Transverse colon (tissue), 4 donors: ENCODE results near the gene SGCE. TPM values are rescaled to one million over a fixed set of nuclear protein-coding genes. Genes with fewer than 3 reads are reported as not detected.

Experiments
- DNase-seq: peaks from one replicate; pipeline ENCODE4 v3.0.0-alpha.2; 2019
- H3K27ac ChIP-seq, 4 donors: fragments of 200-600 bp; sonication (generic); 2 replicates each; pipeline ENCODE4 v1.5.1; 2016 to 2018; ENCODE audit warnings: inconsistent platforms in 4 of 4
- H3K27me3 ChIP-seq: fragments of 200-600 bp; sonication (generic); 2 replicates; pipeline ENCODE4 v1.5.1; 2017; ENCODE audit warnings: inconsistent platforms
- H3K36me3 ChIP-seq, 4 donors: fragments of 200-600 bp; sonication (generic); 2 replicates each; pipeline ENCODE4 v1.5.1; 2017 to 2019; ENCODE audit warnings: inconsistent platforms in 4 of 4
- H3K4me1 ChIP-seq, 4 donors: fragments of 200-600 bp; sonication (generic); 2 replicates each; pipeline ENCODE4 v1.5.1; 2017 to 2020; ENCODE audit warnings: inconsistent platforms in 4 of 4
- H3K4me3 ChIP-seq, 4 donors: fragments of 200-600 bp; sonication (generic); 1 replicate in 1 of 4; 2 replicates in 3 of 4; pipeline versions ENCODE4 v1.5.1 to v1.6.1; 2017 to 2019; ENCODE audit warnings: inconsistent platforms in 4 of 4
- H3K9me3 ChIP-seq, 2 donors: fragments of 200-600 bp; sonication (generic); 2 replicates each; pipeline ENCODE4 v1.5.1; 2017 to 2019; ENCODE audit warnings: inconsistent platforms in 2 of 2
- EP300 ChIP-seq: sonication (generic); formaldehyde crosslinking; IDR thresholded peaks from one replicate; pipeline ENCODE4 v1.6.1; 2017; ENCODE audit warnings: antibody characterized with exemption, low read depth
- POLR2A ChIP-seq: fragments of 450-650 bp; IDR thresholded peaks from one replicate; pipeline ENCODE4 v1.6.1; 2016; ENCODE audit warnings: antibody characterized with exemption, mild to moderate bottlenecking, moderate library complexity
- POLR2AphosphoS5 ChIP-seq, 3 donors: sonication (generic); formaldehyde crosslinking; IDR thresholded peaks; one replicate each; pipeline ENCODE4 v1.6.1; 2016; ENCODE audit warnings: antibody characterized with exemption in 3 of 3
- WGBS, 2 donors: methylation state at CpG; one replicate each; pipeline ENCODE4 v1.1.5; 2018; ENCODE audit warnings: low coverage in 1 of 2; 5-methylcytosine and 5-hydroxymethylcytosine counted together
- in situ Hi-C, 4 donors: fragments of 200-750 bp; cut with MboI; loops; one replicate each; pipeline versions ENCODE4 v1.15.0 to v1.15.1; 2017; ENCODE audit warnings: low sequenced_read_pairs in 3 of 4, low pct_ligation_motif_present in 1 of 4, low pct_unique_long_range_greater_than_20kb in 1 of 4
- intact Hi-C: fragments of 100-400 bp; cut with DNase I; formaldehyde crosslinking; loops from one replicate; pipeline ENCODE4 v1.15.1; 2023; ENCODE audit warnings: low total_unique reads
- total RNA-seq, 4 donors: library from RNA; depleted of rRNA; stranded (reverse); fragments of >200 nt; gene quantifications; one replicate each; pipeline ENCODE4 v1.1.0, GENCODE V29; 2016
- TF ChIP-seq, protein P1 (sequence below), 5 experiments: fragments of 200-600 bp in 3 of 5; fragments of 450-650 bp in 2 of 5; sonication (generic) in 3 of 5; IDR thresholded peaks; 1 replicate in 2 of 5; 2 replicates in 3 of 5; pipeline ENCODE4 v1.5.1; 2016 to 2017; ENCODE audit warnings: antibody characterized with exemption in 5 of 5, inconsistent platforms in 3 of 5, mild to moderate bottlenecking in 2 of 5, moderate library complexity in 1 of 5

SGCE gene
- total RNA-seq, 4 donors from 2014 or later: 24.1 to 62.1 (median 33.2) TPM

DNA sequence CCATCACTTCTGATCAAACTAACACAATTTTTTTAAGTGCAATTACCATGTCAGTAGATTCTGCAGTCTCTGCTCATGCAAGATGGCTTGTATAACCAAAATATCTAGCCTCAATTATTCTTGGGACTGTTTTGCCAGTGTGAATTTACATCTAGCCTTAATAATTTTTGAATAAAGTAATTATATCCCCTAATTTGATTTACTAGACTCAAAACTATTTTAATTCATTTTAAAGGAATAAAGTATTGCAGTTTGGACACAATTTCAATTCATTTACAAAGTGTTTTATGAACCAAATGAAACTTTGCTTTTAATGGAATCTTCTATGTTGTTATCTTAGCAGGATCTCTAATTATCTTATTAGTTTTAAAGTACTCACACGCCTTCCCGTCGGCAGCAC is 55.7 kb downstream of the SGCE start:
- H3K27ac ChIP-seq: no peak overlapping the region
- 94 to 97% methylated on average over 3 of the region's 3 CpGs for WGBS, 2 donors
- DNase-seq: no peak
- H3K4me3 ChIP-seq: no peak overlapping the region
- no peaks in the 10 kb centered on the region for H3K4me1 ChIP-seq
- no peaks in the 10 kb centered on the region for H3K27me3 ChIP-seq
- intact Hi-C loops: no loop called here
- H3K36me3 ChIP-seq: no peaks in the 10 kb centered on the region
- no peaks in the 10 kb centered on the region for H3K9me3 ChIP-seq
- TF ChIP-seq POLR2AphosphoS5 (IDR thresholded peaks at IDR 0.05) (no peak), POLR2A (no peak), EP300 (no peak)
- TF ChIP-seq, protein P1, sequence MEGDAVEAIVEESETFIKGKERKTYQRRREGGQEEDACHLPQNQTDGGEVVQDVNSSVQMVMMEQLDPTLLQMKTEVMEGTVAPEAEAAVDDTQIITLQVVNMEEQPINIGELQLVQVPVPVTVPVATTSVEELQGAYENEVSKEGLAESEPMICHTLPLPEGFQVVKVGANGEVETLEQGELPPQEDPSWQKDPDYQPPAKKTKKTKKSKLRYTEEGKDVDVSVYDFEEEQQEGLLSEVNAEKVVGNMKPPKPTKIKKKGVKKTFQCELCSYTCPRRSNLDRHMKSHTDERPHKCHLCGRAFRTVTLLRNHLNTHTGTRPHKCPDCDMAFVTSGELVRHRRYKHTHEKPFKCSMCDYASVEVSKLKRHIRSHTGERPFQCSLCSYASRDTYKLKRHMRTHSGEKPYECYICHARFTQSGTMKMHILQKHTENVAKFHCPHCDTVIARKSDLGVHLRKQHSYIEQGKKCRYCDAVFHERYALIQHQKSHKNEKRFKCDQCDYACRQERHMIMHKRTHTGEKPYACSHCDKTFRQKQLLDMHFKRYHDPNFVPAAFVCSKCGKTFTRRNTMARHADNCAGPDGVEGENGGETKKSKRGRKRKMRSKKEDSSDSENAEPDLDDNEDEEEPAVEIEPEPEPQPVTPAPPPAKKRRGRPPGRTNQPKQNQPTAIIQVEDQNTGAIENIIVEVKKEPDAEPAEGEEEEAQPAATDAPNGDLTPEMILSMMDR (IDR thresholded peaks at IDR 0.05): no peak
- in situ Hi-C loops: no loop called here

DNA sequence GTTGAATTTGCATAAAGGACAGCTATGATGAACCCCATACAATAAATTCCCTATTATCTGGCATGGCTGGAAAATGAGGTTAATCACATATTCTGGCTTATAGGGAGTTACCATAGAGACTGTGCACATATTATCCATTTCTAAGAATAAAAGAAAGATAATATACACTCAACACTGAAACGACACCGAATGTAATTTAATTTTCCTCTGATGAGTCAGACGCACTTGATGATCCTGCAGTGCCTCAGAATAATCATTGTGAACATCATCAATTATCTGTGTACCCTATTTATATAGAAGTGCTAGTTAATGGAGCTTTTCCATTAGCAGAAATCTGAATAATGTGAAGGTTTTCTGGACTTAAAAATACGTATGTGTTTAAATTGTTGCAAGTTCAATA is 60.2 kb downstream of the SGCE start:
- intact Hi-C loops: no loop called here
- H3K27ac ChIP-seq: no peak overlapping the region

DNA sequence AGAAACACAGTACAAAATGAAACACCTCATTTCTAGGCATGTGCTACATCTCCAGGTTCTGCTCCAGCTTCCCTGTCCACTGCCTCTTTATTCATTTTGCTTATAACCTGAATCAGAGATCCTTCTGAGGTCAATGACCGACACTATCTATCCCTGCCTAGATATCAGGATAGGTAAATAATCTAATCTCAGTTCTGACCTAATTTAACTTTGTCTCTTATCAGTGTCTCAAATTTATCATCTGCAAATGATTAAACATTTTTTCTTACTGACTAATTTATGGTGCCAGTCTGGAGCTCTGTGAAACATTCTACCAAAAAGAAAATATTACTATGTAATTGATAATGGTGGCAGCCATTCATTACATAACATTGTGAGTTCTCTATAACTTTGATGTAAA is 61.1 kb downstream of the SGCE start:
- WGBS, 2 donors: 13 to 57% methylated on average over 1 of the region's 1 CpG
- Histone ChIP-seq H3K4me1 (no peaks in the 10 kb centered on the region), H3K9me3 (no peaks in the 10 kb centered on the region), H3K27me3 (no peaks in the 10 kb centered on the region), H3K36me3 (no peaks in the 10 kb centered on the region), H3K4me3 (no peak overlapping the region), H3K27ac (no peak overlapping the region)
- in situ Hi-C loops: no loop called here
- TF ChIP-seq EP300 (no peak), POLR2AphosphoS5 (IDR thresholded peaks at IDR 0.05) (no peak), POLR2A (no peak)
- TF ChIP-seq, protein P1 (IDR thresholded peaks at IDR 0.05): no peak
- intact Hi-C loops: no loop called here
- no peak for DNase-seq

More for the DNA sequence above, 60.2 kb downstream of the SGCE start:
- in situ Hi-C loops: no loop called here
- no peak for DNase-seq
- no peaks in the 10 kb centered on the region for H3K4me1 ChIP-seq
- no peaks in the 10 kb centered on the region for H3K36me3 ChIP-seq
- no peaks in the 10 kb centered on the region for H3K9me3 ChIP-seq
- H3K4me3 ChIP-seq: no peak overlapping the region
- TF ChIP-seq, protein P1 (IDR thresholded peaks at IDR 0.05): no peak
- no peak for TF ChIP-seq POLR2AphosphoS5 (IDR thresholded peaks at IDR 0.05)
- no peak for TF ChIP-seq POLR2A
- TF ChIP-seq EP300: no peak
- 85 to 87% methylated on average over 4 of the region's 4 CpGs for WGBS, 2 donors
- no peaks in the 10 kb centered on the region for H3K27me3 ChIP-seq

DNA sequence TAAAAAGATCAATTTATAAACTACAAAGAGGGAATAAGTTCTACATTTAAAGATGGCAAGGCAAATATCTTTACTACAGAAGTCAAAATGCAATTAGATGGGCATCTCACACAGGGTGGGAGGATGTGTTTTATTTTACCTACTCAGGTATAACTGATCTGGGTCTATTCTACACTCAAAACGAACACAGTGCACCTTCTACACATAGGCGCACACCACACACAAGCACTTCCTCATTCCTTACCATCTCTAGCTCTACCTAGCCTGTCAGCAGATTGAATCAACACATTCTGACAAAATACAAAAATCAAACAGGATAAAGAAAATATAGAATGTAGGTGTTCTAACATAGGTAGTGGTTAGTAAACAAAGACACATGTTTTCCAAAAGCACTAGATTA is 64.8 kb downstream of the SGCE start:
- Histone ChIP-seq H3K9me3 (no peaks in the 10 kb centered on the region), H3K27ac (no peak overlapping the region), H3K27me3 (no peaks in the 10 kb centered on the region), H3K4me3 (no peak overlapping the region), H3K36me3 (no peaks in the 10 kb centered on the region), H3K4me1 (no peaks in the 10 kb centered on the region)
- TF ChIP-seq POLR2A (no peak), POLR2AphosphoS5 (IDR thresholded peaks at IDR 0.05) (no peak), EP300 (no peak)
- TF ChIP-seq, protein P1 (IDR thresholded peaks at IDR 0.05): no peak
- in situ Hi-C loops (no loop called here), intact Hi-C loops (no loop called here)
- no peak for DNase-seq
- 69 to 78% methylated on average over 2 of the region's 2 CpGs for WGBS, 2 donors
